ENCODE results near the gene NTRK1. TPM values are rescaled to one million over a fixed set of nuclear protein-coding genes. Genes with fewer than 3 reads are reported as not detected.

NTRK1 gene
- total RNA-seq, 1 experiment from 2014 or later = 0.24 TPM

DNA sequence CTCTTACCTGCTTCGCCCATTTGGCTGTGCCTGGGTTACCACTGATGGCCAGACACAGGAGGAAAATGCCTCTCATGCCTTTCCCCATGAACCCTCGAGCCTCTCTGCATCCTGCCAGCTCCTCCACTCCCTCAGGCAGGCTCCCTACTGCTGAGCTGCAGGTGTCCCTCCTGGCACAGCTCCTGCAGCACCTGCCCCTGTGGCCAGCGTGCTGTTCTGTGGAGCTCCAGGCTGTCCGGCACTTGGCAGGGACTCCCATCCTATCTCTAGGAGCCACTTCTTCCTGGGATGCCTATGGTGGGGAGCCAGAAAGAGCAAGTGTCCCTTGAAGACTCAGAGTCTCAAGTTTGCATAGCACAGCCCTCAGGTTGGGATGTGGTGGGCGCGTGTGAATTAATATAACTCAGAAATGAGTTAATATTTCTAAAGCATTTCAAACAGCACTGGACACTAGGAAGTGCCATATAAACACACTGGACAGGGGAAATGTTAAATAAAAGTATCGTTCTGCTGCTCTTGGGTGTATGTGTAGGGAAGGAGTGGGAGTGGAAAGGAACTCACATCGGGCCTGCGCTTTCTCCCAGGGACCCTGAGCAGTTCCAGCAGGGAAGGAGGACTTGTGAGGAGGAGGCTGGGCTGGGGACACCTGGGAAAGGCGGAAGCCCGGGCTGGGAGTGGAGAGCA is 62.5 kb downstream of the NTRK1 start:
- Histone ChIP-seq H2BK12ac (ENCODE audit: insufficient read length, low read depth, low read length) (no peak overlapping the region), H2BK5ac (ENCODE audit: insufficient read length, low read length) (no peak overlapping the region), H3T11ph (ENCODE audit: low read length) (no peak overlapping the region), H3K4me1 (ENCODE audit: insufficient read depth, low read length) (no peaks in the 10 kb centered on the region), H3K9ac (ENCODE audit: extremely low read depth, insufficient read length, low read length) (no peak overlapping the region), H3K27ac (ENCODE audit: insufficient read length, low read depth, low read length) (no peak overlapping the region), H3K14ac (ENCODE audit: insufficient read depth, low read length) (no peak overlapping the region), H4K20me1 (ENCODE audit: control insufficient read depth, insufficient read depth, insufficient read length) (no peaks in the 10 kb centered on the region), H2BK15ac (ENCODE audit: low read depth, low read length) (no peak overlapping the region), H3K79me1 (ENCODE audit: insufficient read depth, low read depth, low read length, poor library complexity, severe bottlenecking) (no peaks in the 10 kb centered on the region), H2BK20ac (ENCODE audit: low read depth, low read length, poor library complexity, severe bottlenecking) (no peak overlapping the region), H3K79me2 (ENCODE audit: insufficient read depth, low read length) (no peaks in the 10 kb centered on the region), H3K9me3 (ENCODE audit: control insufficient read depth, low read depth, low read length) (no peaks in the 10 kb centered on the region), H2BK120ac (ENCODE audit: low read depth, low read length, poor library complexity, severe bottlenecking) (no peak overlapping the region), H3K4ac (ENCODE audit: low read depth, low read length) (no peak overlapping the region), H2AFZ (ENCODE audit: low read length) (no peak overlapping the region), H3K23me2 (ENCODE audit: insufficient read length, low read depth, low read length, poor library complexity, severe bottlenecking) (peaks cover 16% of the 10 kb centered on the region), H3K56ac (ENCODE audit: insufficient read length, low read depth, low read length) (no peak overlapping the region), H3K18ac (ENCODE audit: insufficient read length, low read depth, low read length) (no peak overlapping the region), H3K4me2 (ENCODE audit: insufficient read depth, insufficient read length, low read length) (peak overlapping the region; percentile 36), H4K91ac (ENCODE audit: insufficient read length, low read depth, low read length) (no peak overlapping the region), H3K23ac (ENCODE audit: insufficient read length, low read depth, low read length) (no peak overlapping the region), H2AK5ac (ENCODE audit: insufficient read length, low read length) (no peak overlapping the region), H4K8ac (replicated peaks; ENCODE audit: insufficient read length, low read depth, low read length) (no peak overlapping the region), H3K27me3 (ENCODE audit: insufficient read depth, low read length) (peaks cover 73% of the 10 kb centered on the region), H4K5ac (ENCODE audit: insufficient read length, low read depth, low read length) (no peak overlapping the region)
- peak; percentile 49 for DNase-seq
- H3K36me3 Mint-ChIP-seq (ENCODE audit: insufficient read depth in 1 of 3, low read depth in 3 of 3) = no peaks in the 10 kb centered on the region; a peak in 1 of 7 replicates
- no CpG with 5 or more reads among the region's 11 CpGs for WGBS (ENCODE audit: extremely low coverage, insufficient read length, low lambda C conversion rate)
- peak overlapping the region; percentile 48 to 83 for H3K4me3 Mint-ChIP-seq
- H3K27ac Mint-ChIP-seq = no peak overlapping the region
- TF ChIP-seq CTCF (conservative IDR thresholded peaks at IDR 0.05) = no peak
- peaks cover 20 to 37% of the 10 kb centered on the region in 2 experiments for H3K4me1 Mint-ChIP-seq
- peaks cover 100% of the 10 kb centered on the region for H3K27me3 Mint-ChIP-seq (ENCODE audit: low read depth)
- H3K9me3 Mint-ChIP-seq = peaks cover 0 to 3% of the 10 kb centered on the region in 2 experiments; a peak in 2 of 5 replicates

Data from H9 (cell line).